ENCODE data around the gene LRMDA.
"Not testable (repeated sequence)": the region's sequence is repeated elsewhere in the genome, so short reads cannot be mapped to it uniquely, and the experiment has no call there.

Gene LRMDA

DNA sequence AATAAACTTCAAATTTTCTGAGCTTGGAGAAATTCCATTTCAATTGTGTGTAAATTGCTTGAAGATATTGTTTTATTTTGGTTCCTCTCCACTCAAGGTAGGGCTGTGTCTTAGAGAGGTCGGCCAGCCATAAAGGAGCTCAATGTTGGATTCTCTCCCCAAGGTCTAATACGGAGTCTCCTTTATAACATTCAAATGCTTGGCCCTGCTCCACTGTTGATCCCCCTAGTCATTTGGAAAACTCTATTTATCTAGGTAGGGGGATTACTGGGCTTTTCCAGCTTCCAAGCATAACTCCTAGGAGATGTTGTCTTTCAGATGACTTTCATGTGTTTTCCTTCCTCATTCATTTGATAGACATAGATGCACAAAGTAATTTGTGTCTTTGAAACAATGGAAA, 170.9 kb downstream of the LRMDA start:
- no peak overlapping the region for H3K4me3 ChIP-seq (ENCODE audit: low read depth, low read length)
- no peak for DNase-seq (ENCODE audit: low read depth, low spot score)
- in situ Hi-C loops (cut with HindIII; ENCODE audit: low sequenced_read_pairs), result no loop called here
- TF ChIP-seq, protein P1, sequence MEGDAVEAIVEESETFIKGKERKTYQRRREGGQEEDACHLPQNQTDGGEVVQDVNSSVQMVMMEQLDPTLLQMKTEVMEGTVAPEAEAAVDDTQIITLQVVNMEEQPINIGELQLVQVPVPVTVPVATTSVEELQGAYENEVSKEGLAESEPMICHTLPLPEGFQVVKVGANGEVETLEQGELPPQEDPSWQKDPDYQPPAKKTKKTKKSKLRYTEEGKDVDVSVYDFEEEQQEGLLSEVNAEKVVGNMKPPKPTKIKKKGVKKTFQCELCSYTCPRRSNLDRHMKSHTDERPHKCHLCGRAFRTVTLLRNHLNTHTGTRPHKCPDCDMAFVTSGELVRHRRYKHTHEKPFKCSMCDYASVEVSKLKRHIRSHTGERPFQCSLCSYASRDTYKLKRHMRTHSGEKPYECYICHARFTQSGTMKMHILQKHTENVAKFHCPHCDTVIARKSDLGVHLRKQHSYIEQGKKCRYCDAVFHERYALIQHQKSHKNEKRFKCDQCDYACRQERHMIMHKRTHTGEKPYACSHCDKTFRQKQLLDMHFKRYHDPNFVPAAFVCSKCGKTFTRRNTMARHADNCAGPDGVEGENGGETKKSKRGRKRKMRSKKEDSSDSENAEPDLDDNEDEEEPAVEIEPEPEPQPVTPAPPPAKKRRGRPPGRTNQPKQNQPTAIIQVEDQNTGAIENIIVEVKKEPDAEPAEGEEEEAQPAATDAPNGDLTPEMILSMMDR (IDR thresholded peaks at IDR 0.05; ENCODE audit: low read depth, low read length), result no peak

DNA sequence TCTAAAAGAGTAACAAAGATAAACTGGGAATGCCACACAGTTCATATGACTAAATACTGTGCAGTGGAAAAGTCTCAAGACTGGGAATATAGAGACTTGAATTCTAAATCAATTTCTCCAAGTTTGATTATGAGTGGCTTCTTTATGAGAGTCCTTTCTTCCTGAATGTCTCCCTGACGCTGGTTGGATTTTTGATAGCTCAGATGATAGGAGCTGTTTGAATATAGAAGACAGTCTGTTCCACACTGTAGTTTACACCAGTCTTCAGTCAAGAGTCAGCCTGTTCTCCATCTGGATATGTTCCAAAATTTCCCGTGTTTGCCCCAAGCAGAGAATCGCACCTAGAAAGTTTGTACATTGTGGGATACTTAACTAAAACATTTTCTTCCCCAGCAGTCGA, 173.7 kb downstream of the LRMDA start:
- in situ Hi-C loops (cut with HindIII; ENCODE audit: low sequenced_read_pairs), result no loop called here
- TF ChIP-seq, protein P1 (IDR thresholded peaks at IDR 0.05; ENCODE audit: low read depth, low read length), result no peak
- no peak overlapping the region for H3K4me3 ChIP-seq (ENCODE audit: low read depth, low read length)
- no peak for DNase-seq (ENCODE audit: low read depth, low spot score)

DNA sequence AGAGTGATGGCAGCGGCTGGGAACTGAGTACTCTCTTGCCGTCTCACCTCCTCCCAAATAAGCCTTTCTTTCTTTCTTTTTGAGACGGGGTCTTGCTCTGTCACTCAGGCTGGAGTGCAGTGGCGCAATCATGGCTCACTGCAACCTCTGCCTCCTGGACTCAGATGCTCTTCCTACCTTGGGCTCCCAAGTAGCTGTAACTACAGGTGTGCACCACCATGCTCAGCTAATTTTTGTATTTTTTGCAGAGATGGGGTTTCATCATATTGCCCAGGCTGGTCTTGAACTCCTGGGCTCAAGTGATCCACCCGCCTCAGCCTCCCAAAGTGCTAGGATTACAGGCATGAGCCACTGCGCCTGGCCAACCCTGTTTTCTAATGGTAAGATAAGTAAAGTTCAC, 174.4 kb downstream of the LRMDA start:
- in situ Hi-C loops (cut with HindIII; ENCODE audit: low sequenced_read_pairs); H3K4me3 ChIP-seq (ENCODE audit: low read depth, low read length); DNase-seq (ENCODE audit: low read depth, low spot score): not testable (repeated sequence)

DNA sequence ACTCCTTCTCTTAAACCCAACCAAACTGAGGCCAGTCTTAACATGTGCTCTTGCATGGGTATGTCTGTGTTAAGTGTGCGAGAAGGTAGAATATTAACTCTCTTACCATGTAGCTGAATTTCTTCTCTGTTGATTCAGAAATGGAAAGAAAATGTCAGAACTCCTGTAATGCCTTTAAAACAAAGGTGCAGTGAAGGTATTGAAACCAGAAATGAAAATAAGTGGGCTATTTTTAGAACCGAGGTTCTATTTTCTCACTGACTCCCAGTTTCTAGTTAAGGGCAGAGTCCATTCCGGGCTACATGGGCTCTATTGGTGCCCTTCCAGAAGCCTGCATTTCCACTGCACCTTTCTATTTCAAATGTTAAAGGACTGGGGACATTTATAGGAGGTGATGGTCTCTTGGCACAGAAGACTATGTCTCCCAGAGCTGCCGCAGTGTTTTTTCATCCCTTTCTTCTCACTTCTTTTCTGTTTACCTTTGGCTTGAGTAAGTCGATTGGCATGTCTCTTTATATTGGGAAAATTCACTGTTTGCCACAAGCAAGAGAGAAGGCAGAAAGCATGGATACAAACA, 174.9 kb downstream of the LRMDA start:
- peak; percentile 10 for DNase-seq (ENCODE audit: low read depth, low spot score)
- in situ Hi-C loops (cut with HindIII; ENCODE audit: low sequenced_read_pairs), result no loop called here
- TF ChIP-seq, protein P1 (IDR thresholded peaks at IDR 0.05; ENCODE audit: low read depth, low read length), result no peak
- no peak overlapping the region for H3K4me3 ChIP-seq (ENCODE audit: low read depth, low read length)

DNA sequence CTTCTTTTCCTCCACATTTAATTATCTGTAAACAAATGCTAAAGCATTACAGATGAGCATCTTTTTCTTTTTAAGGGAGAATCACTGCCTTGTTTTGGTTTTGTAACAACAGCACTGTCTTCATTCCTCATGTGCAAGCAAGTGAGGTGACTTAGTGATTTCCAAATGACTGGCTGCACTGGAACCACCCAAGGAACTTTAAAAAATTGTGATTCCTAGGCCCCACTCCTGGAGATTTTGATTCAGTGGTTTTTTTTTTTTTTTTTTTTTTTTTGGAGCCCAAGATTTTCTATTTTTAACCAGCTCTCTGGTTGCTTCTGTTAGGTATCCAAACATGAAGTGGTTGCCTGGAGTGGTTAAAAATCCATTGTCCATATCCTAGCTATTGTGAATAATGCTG, 176.2 kb downstream of the LRMDA start:
- in situ Hi-C loops (cut with HindIII; ENCODE audit: low sequenced_read_pairs), result no loop called here
- H3K4me3 ChIP-seq (ENCODE audit: low read depth, low read length), result no peak overlapping the region
- no peak for DNase-seq (ENCODE audit: low read depth, low spot score)
- TF ChIP-seq, protein P1 (IDR thresholded peaks at IDR 0.05; ENCODE audit: low read depth, low read length), result no peak

DNA sequence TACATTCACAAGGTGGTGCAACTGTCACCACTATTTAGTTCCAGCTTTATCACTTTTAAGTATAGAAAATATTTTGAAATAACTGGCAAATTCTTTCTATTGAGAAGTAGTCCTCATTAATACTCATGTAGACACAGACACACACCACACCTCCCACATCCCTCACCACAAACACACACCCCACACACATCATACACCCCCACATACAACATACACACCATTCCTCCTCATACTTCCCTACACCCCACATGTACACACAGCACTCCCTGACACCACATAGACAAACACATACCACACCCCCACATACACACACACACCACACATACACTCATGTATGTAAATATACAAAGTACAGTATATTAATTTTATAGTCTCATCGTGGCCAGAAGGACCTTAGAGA, 178.8 kb downstream of the LRMDA start:
- TF ChIP-seq, protein P1 (IDR thresholded peaks at IDR 0.05; ENCODE audit: low read depth, low read length), result no peak

DNA sequence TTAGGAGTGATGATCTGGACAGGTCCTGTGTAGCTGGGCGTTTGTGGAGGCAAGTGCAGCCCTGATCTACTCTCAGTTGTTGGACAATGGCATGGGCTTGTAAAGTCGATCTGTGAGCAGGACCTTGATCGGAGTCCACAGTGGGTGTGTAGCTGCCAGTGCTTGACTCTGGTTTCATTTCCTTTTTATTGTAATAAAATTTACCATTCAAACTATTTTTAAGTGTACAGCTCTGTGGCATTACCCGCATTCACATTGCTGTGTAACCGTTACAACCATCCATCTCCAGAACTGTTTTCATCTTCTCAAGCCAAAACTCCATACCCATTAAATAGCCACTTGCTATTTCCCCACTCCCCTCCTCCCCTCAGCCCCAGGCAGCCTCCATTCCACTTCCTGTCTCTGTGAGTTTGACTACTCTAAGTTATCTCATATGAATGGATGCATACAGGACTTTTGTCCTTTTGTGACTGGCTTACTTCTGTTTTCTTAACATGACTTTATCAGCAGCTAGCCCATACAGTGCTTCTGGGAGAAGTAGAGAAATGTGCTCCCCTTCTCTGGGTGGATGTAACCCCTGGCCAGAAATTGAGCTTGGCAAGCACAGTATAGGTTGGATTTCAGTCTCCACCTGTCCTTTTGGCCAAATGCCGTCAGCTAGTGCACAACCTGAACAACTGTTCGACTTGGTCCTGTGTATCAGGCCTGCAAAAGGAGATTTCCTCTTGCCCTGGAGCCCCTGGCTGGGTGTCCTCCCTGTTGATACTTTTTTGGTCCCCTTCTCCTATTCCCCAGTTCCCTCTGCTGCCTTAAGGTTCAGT, 180.0 kb downstream of the LRMDA start:
- H3K4me3 ChIP-seq (ENCODE audit: low read depth, low read length), result no peak overlapping the region
- DNase-seq (ENCODE audit: low read depth, low spot score), result no peak

More for the DNA sequence above, 178.8 kb downstream of the LRMDA start:
- in situ Hi-C loops (cut with HindIII; ENCODE audit: low sequenced_read_pairs), result no loop called here
- no peak overlapping the region for H3K4me3 ChIP-seq (ENCODE audit: low read depth, low read length)
- DNase-seq (ENCODE audit: low read depth, low spot score), result no peak

More for the DNA sequence above, 180.0 kb downstream of the LRMDA start:
- in situ Hi-C loops (cut with HindIII; ENCODE audit: low sequenced_read_pairs), result no loop called here
- TF ChIP-seq, protein P1 (IDR thresholded peaks at IDR 0.05; ENCODE audit: low read depth, low read length), result no peak

Data from astrocyte of the spinal cord (primary cell).